K562 (cell line): ENCODE data around the gene GRB2. TPM values are rescaled to one million over a fixed set of nuclear protein-coding genes. Genes with fewer than 3 reads are reported as not detected.

Source experiments
- ARHGAP35 ChIP-seq: fragments of 450-650 bp; IDR thresholded peaks from 2 replicates; pipeline ENCODE4 v1.6.1; 2018; ENCODE audit not compliant: partially characterized antibody
- CC2D1A ChIP-seq: fragments of 450-650 bp; IDR thresholded peaks from 2 replicates; pipeline ENCODE4 v1.6.1; 2017; ENCODE audit warnings: mild to moderate bottlenecking
- HDAC1 ChIP-seq, 2 experiments: fragments of 450-650 bp; IDR thresholded peaks; 2 replicates each; pipeline ENCODE4 v1.6.1; 2016 to 2017; ENCODE audit warnings: inconsistent platforms in 1 of 2, mild to moderate bottlenecking in 1 of 2, moderate library complexity in 1 of 2
- MLLT1 ChIP-seq, 2 experiments: fragments of 450-650 bp; IDR thresholded peaks; 2 replicates each; pipeline ENCODE4 v1.6.1; 2016
- MNT ChIP-seq, 2 experiments: fragments of 450-650 bp; conservative IDR thresholded peaks; 2 replicates each; pipeline ENCODE4 v1.6.1; 2017; ENCODE audit warnings: mild to moderate bottlenecking in 2 of 2, moderate library complexity in 2 of 2
- RERE ChIP-seq: sonication (generic); formaldehyde crosslinking; IDR thresholded peaks from 2 replicates; pipeline ENCODE4 v1.8.0; 2023; ENCODE audit warnings: missing genetic modification reagents, mild to moderate bottlenecking, borderline replicate concordance
- TAF15 ChIP-seq: fragments of 200-400 bp; formaldehyde crosslinking; IDR thresholded peaks from 2 replicates; pipeline ENCODE4 v1.6.1; 2017; ENCODE audit warnings: mild to moderate bottlenecking, low read depth, low read length, moderate library complexity
- TAF9B ChIP-seq: fragments of 450-650 bp; IDR thresholded peaks from 2 replicates; pipeline ENCODE4 v1.6.1; 2018; ENCODE audit warnings: mild to moderate bottlenecking; ENCODE audit not compliant: partially characterized antibody
- ZBTB5 ChIP-seq: fragments of 450-650 bp; IDR thresholded peaks from 2 replicates; pipeline ENCODE4 v1.6.1; 2017; ENCODE audit warnings: antibody characterized with exemption
- ZNF57 ChIP-seq: fragments of 450-650 bp; formaldehyde crosslinking; IDR thresholded peaks from 2 replicates; pipeline ENCODE4 v1.4.0; 2020; ENCODE audit warnings: mild to moderate bottlenecking, moderate library complexity
- polyA plus RNA-seq, 8 experiments: library from polyadenylated mRNA; depleted of rRNA in 4 of 8; stranded (reverse) in 5 of 8; unstranded in 3 of 8; fragments of >200 nt; fragmentation: Nextera tagmentation in 2 of 8; fragmentation: Illumina TruSeq in 1 of 8; extraction: Ambion mirVana in 2 of 8; extraction: Trizol in 1 of 8; gene quantifications; 2 replicates each; pipeline versions ENCODE4 v1.2.1 to v1.2.3, GENCODE V29; 2011 to 2014; ENCODE audit warnings: inconsistent platforms in 1 of 8, missing spikeins in 1 of 8
- total RNA-seq, 7 experiments: library from RNA; depleted of rRNA in 6 of 7; stranded (reverse); fragments of >200 nt in 6 of 7; fragmentation: Illumina TruSeq in 2 of 7; extraction: Trizol in 2 of 7; gene quantifications; 2 replicates each; pipeline versions ENCODE4 v1.2.1 to v1.2.3, GENCODE V29; 2011 to 2021; ENCODE audit warnings: low replicate concordance in 1 of 7
- TF ChIP-seq, protein P1 (sequence below): IDR thresholded peaks from 2 replicates; pipeline ENCODE4 v1.6.1; 2016; ENCODE audit warnings: missing genetic modification characterization, missing compliant biosample characterization

The GRB2 gene
- total and polyA plus RNA-seq, 9 of the 15 experiments (the other 6 are each of a cell fraction or from before 2014, with no cell fraction given): 57.2 to 136 (median 84.8) TPM

DNA sequence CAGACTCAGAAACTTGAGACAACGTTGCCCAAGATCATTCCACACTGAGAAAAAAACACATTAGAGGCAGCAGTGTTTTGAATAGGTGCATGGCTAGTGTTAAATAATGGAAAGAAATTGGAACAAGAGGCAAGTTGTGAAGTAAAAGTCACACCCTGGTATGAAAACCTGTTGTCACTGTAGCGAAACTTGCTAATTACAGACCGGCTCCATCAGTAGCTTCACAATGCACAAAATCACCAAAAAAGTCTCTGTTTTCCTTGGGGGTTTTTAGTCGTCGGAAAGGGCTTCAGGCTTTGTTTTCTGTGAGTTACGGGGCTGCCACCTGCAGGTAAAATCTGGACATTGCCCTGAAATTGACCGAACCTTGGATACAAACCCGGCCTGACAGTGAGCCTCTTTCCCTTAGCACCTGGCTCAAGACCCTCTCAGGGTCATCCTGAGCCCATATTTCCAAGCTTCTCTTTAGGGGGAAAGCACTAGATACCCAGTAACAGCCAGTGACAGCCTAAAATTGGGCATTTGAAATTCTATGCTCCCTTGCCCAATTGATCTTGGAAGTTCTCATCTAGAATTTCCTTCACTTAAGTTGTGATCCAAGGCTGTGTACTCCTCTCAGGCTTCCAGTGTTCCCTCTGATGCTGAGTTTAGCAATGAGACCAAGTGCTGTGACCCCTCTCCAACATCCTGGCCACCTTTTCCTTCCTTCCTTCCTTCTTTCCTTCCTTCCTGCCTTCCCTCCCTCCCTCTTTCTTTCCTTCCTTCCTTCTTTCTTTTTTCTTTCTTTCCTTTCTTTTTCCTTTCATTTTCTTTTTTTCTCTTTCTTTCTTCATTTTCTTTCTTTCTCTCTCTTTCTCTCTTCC, 7.2 kb upstream of the GRB2 start (continued):
- TF ChIP-seq RERE (CRISPR knock-in tag): no peak
- TF ChIP-seq TAF15: no peak
- TF ChIP-seq, protein P1, sequence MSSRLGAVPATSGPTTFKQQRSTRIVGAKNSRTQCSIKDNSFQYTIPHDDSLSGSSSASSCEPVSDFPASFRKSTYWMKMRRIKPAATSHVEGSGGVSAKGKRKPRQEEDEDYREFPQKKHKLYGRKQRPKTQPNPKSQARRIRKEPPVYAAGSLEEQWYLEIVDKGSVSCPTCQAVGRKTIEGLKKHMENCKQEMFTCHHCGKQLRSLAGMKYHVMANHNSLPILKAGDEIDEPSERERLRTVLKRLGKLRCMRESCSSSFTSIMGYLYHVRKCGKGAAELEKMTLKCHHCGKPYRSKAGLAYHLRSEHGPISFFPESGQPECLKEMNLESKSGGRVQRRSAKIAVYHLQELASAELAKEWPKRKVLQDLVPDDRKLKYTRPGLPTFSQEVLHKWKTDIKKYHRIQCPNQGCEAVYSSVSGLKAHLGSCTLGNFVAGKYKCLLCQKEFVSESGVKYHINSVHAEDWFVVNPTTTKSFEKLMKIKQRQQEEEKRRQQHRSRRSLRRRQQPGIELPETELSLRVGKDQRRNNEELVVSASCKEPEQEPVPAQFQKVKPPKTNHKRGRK (tag): peak; percentile 99
- TF ChIP-seq HDAC1 (IDR thresholded peaks at IDR 0.05): 0 out of 4 replicates have a peak, but pooled peaks of 1 of the 2 experiments have one; percentile 19
- TF ChIP-seq ZBTB5: 0 out of 2 replicates have a peak, but pooled peaks have one; percentile 23
- peak in 1 of 2 experiments; percentile 26; a peak in 1 of 4 replicates for TF ChIP-seq MLLT1 (IDR thresholded peaks at IDR 0.05)
- peak; percentile 72; the same call in 1 of the 2 replicates for TF ChIP-seq CC2D1A
- TF ChIP-seq MNT (conservative IDR thresholded peaks at IDR 0.05): peak in 1 of 2 experiments; percentile 28; a peak in 1 of 4 replicates
- TF ChIP-seq ARHGAP35: peak; percentile 4
- TF ChIP-seq ZNF57 (CRISPR knock-in tag): no peak
- TF ChIP-seq TAF9B: peak; percentile 17
